Adrenal gland (tissue), 5 donors: Measurements from ENCODE around the gene OTC.

Experiments used
- CTCF ChIP-seq, 6 experiments: fragments of 450-650 bp in 4 of 6; fragments of 200-600 bp in 2 of 6; sonication (generic) in 1 of 6; IDR thresholded peaks; 1 replicate in 5 of 6; 2 replicates in 1 of 6; pipeline versions ENCODE4 v1.5.1 to v1.8.0; 2016 to 2021; ENCODE audit warnings: antibody characterized with exemption in 6 of 6, mild to moderate bottlenecking in 2 of 6, moderate library complexity in 1 of 6
- POLR2A ChIP-seq, 2 donors: fragments of 450-650 bp; IDR thresholded peaks; one replicate each; pipeline ENCODE4 v1.6.1; 2017; ENCODE audit warnings: antibody characterized with exemption in 2 of 2, mild to moderate bottlenecking in 2 of 2, moderate library complexity in 1 of 2
- donor health status: DM: no; HTN: no; CAD: no.

DNA sequence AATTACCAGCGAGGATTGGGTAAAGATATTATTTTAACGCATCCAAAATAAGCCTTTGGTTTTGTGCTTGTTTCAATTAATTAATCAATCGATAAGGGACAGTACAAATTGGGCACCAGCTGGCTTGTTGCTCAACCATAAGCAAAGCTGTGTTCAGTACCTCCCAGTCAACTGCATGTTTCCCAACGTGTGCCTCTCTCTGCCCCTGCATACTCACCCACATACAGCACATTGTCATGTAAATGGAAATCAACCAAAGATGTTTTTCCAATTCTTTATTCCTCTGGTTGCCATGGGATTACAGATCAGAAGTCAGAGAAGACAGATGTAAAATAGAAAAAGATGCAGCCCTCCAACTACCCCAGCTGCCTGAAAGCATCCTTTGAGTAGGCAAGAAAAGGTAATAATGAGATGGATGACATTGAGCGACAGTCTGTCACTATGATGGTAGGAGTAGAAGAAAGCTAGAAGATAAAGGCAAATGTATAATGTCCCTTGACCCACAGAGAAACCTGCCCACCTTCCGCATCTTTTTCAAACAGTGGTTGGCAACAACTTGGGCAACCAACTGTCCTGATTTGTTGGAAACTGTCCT, 116.3 kb downstream of the OTC start:
- TF ChIP-seq CTCF (IDR thresholded peaks at IDR 0.05), result no peak
- TF ChIP-seq POLR2A (IDR thresholded peaks at IDR 0.05), result no peak
